SKM-1 (cell line): ENCODE results near the gene ESR2.

Source experiments
- DNase-seq: peaks from one replicate; lab custom pipeline; 2025; ENCODE audit not compliant: unreplicated experiment; lab: John Stamatoyannopoulos, UW

The ESR2 gene

GRCh38 chr14:64272019-64272418 is 22.2 kb downstream of the ESR2 start:
- no peak for DNase-seq

- no peak for DNase-seq
Measured at GRCh38 chr14:64266239-64266638, 27.9 kb downstream of the ESR2 start.

- DNase-seq, result no peak
Measured at GRCh38 chr14:64265222-64265621, 28.9 kb downstream of the ESR2 start.

GRCh38 chr14:64260418-64260817 is 33.8 kb downstream of the ESR2 start:
- DNase-seq, result no peak

- DNase-seq, result no peak
Measured at GRCh38 chr14:64255756-64256155, 38.4 kb downstream of the ESR2 start.

- no peak for DNase-seq
Measured at GRCh38 chr14:64253672-64254071, 40.5 kb downstream of the ESR2 start.

GRCh38 chr14:64249363-64249762 is 44.8 kb downstream of the ESR2 start:
- DNase-seq, result no peak

- no peak for DNase-seq
Measured at GRCh38 chr14:64248689-64249088, 45.5 kb downstream of the ESR2 start.

GRCh38 chr14:64247195-64247594 is 47.0 kb downstream of the ESR2 start:
- DNase-seq, result no peak

GRCh38 chr14:64246688-64247087 is 47.5 kb downstream of the ESR2 start:
- no peak for DNase-seq

GRCh38 chr14:64245491-64245890 is 48.7 kb downstream of the ESR2 start:
- DNase-seq, result no peak

- DNase-seq, result no peak
Measured at GRCh38 chr14:64244279-64244678, 49.9 kb downstream of the ESR2 start.

GRCh38 chr14:64238631-64239030 is 55.5 kb downstream of the ESR2 start:
- no peak for DNase-seq

- no peak for DNase-seq
Measured at GRCh38 chr14:64238049-64238448, 56.1 kb downstream of the ESR2 start.

GRCh38 chr14:64235652-64236640 is 58.2 kb downstream of the ESR2 start:
- DNase-seq, result no peak

- DNase-seq, result no peak
Measured at GRCh38 chr14:64234877-64235651, 59.1 kb downstream of the ESR2 start.

- DNase-seq, result no peak
Measured at GRCh38 chr14:64233531-64234190, 60.5 kb downstream of the ESR2 start.

GRCh38 chr14:64232944-64233343 is 61.2 kb downstream of the ESR2 start:
- DNase-seq, result no peak

GRCh38 chr14:64232095-64232838 is 61.9 kb downstream of the ESR2 start:
- no peak for DNase-seq

- no peak for DNase-seq
Measured at GRCh38 chr14:64229489-64229888, 64.7 kb downstream of the ESR2 start.

- DNase-seq, result no peak
Measured at GRCh38 chr14:64227856-64228255, 66.3 kb downstream of the ESR2 start.
